ENCODE results near the gene S1PR5. TPM values are rescaled to one million over a fixed set of nuclear protein-coding genes. Genes with fewer than 3 reads are reported as not detected.
A peak's percentile ranks its signal among the peaks of the same experiment; 100 is the strongest.

The S1PR5 gene
- total and polyA plus RNA-seq, 10 of the 15 experiments (the other 5 are each of a cell fraction or from before 2014, with no cell fraction given): 0.04 TPM; not detected in 9

DNA sequence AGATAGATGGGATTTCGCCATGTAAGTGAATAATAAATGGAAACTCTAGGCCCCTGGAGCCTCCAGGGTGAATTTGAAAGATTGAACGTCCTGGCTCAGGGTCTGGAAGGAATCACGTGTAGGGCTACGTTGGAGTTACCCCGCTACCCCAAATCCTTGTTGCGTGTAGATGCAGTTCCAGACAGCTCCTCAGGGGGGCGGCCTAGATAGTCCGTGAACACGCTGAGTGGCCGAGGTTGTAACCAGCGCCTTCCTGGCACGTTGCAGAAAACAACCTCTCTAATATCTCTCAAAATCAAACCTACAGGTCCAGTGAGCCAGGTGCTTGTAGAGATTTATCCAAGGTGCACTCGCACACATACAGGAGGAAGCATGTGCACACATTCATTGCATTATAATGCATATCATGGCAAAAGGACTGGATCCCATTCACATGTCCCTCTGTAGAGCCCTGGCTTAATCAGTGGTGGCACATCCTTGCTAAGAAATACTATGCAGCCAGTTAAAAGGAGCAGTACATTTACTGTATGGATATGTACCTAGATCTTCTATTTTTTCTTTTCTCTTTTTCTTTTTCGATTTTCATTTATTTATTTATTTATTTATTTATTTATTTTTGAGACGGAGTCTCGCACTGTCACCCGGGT is 11.5 kb downstream of the S1PR5 start:
- H3K4me2 ChIP-seq (ENCODE audit: control insufficient read depth, insufficient read depth): no peak overlapping the region
- no peak overlapping the region for H3K27ac ChIP-seq (ENCODE audit: control insufficient read depth, insufficient read depth)
- H3K79me2 ChIP-seq (ENCODE audit: control insufficient read depth, insufficient read depth, low read length): peaks cover 19% of the 10 kb centered on the region
- ATAC-seq: 0 out of 3 replicates have a peak, but pooled peaks have one; percentile 3
- RAD21 ChIA-PET (ENCODE audit: unreplicated experiment): interaction anchor here (1.0 kb wide), 1 partner anchor 62 kb away, joined by 3 read pairs; no protein-coding TSS in a partner anchor
- SMC1A ChIA-PET (ENCODE audit: uncharacterized antibody, unreplicated experiment): no interaction called here
- WGBS (ENCODE audit: insufficient coverage, insufficient replicate concordance, low lambda C conversion rate, missing lambda C conversion rate): 39% methylated on average over 17 of the region's 17 CpGs
- no TSS peak for BruUV-seq (replicated peaks)
- no peak overlapping the region for H2AFZ ChIP-seq (ENCODE audit: control insufficient read depth, low read depth, low read length)
- H4K20me1 ChIP-seq (ENCODE audit: control insufficient read depth, insufficient read depth): no peaks in the 10 kb centered on the region
- H3K9ac ChIP-seq (ENCODE audit: control insufficient read depth, insufficient read depth, low read length): no peak overlapping the region
- CTCF ChIA-PET: interaction anchor here (0.6 to 2.0 kb wide), 12 partner anchors 12 to 196 kb away, joined by 3 to 9 read pairs (median 4); partner anchors contain the start of genes QTRT1 and S1PR5
- POLR2A ChIA-PET: interaction anchor here (0.6 kb wide), 2 partner anchors 70 to 93 kb away, joined by 3 read pairs; no protein-coding TSS in a partner anchor
- no peak for DNase-seq (ENCODE audit: low read depth, low spot score)
- peak; percentile 27 for FAIRE-seq
- no peak overlapping the region for H3K4me3 ChIP-seq
- no peaks in the 10 kb centered on the region; a peak in 1 of 4 replicates for H3K27me3 ChIP-seq (replicated peaks in 1 of 2; ENCODE audit: control insufficient read depth in 2 of 2, insufficient read depth in 2 of 2, low read length in 1 of 2)
- in situ Hi-C loops (cut with MboI): no loop called here
- intact Hi-C loops (cut with micrococcal nuclease; ENCODE audit: unreplicated experiment): loop anchor here (10.0 kb wide), 1 partner anchor 101 kb away; the partner anchor contains the start of gene CDC37
- H3K9me3 ChIP-seq (replicated peaks; ENCODE audit: control insufficient read depth, insufficient read depth, low read length): no peaks in the 10 kb centered on the region
- H3K36me3 ChIP-seq (ENCODE audit: control insufficient read depth in 2 of 2, insufficient read depth in 2 of 2, low read length in 1 of 2): no peaks in the 10 kb centered on the region
- H3K4me1 ChIP-seq (ENCODE audit: control insufficient read depth, insufficient read depth, low read length): peaks cover 16% of the 10 kb centered on the region
- TF ChIP-seq SRF (IDR thresholded peaks at IDR 0.05; ENCODE audit: low read depth in 2 of 2, low read length in 2 of 2): no peak
- TF ChIP-seq POLR2AphosphoS2 (IDR thresholded peaks at IDR 0.05; ENCODE audit: low read depth, low read length): no peak
- TF ChIP-seq YY1 (IDR thresholded peaks at IDR 0.05; ENCODE audit: low read depth, low read length): 0 out of 2 replicates have a peak, but pooled peaks have one; percentile 16
- TF ChIP-seq PML (IDR thresholded peaks at IDR 0.05; ENCODE audit: low read length): no peak
- no peak for TF ChIP-seq GABPA (IDR thresholded peaks at IDR 0.05; ENCODE audit: low read depth)
- TF ChIP-seq, protein P1, sequence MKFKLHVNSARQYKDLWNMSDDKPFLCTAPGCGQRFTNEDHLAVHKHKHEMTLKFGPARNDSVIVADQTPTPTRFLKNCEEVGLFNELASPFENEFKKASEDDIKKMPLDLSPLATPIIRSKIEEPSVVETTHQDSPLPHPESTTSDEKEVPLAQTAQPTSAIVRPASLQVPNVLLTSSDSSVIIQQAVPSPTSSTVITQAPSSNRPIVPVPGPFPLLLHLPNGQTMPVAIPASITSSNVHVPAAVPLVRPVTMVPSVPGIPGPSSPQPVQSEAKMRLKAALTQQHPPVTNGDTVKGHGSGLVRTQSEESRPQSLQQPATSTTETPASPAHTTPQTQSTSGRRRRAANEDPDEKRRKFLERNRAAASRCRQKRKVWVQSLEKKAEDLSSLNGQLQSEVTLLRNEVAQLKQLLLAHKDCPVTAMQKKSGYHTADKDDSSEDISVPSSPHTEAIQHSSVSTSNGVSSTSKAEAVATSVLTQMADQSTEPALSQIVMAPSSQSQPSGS (IDR thresholded peaks at IDR 0.05; ENCODE audit: low read length): no peak
- TF ChIP-seq MYC (IDR thresholded peaks at IDR 0.05; ENCODE audit: insufficient read depth, insufficient read length, insufficient replicate concordance, low read length, severe bottlenecking): peak; percentile 27
- TF ChIP-seq ZNF24 (IDR thresholded peaks at IDR 0.05): no peak
- TF ChIP-seq KLF5 (IDR thresholded peaks at IDR 0.05; ENCODE audit: partially characterized antibody): no peak
- TF ChIP-seq EP300 (IDR thresholded peaks at IDR 0.05; ENCODE audit: borderline replicate concordance in 1 of 2, control insufficient read depth in 1 of 2, low read depth in 2 of 2, low read length in 2 of 2): no peak
- TF ChIP-seq, protein P2, sequence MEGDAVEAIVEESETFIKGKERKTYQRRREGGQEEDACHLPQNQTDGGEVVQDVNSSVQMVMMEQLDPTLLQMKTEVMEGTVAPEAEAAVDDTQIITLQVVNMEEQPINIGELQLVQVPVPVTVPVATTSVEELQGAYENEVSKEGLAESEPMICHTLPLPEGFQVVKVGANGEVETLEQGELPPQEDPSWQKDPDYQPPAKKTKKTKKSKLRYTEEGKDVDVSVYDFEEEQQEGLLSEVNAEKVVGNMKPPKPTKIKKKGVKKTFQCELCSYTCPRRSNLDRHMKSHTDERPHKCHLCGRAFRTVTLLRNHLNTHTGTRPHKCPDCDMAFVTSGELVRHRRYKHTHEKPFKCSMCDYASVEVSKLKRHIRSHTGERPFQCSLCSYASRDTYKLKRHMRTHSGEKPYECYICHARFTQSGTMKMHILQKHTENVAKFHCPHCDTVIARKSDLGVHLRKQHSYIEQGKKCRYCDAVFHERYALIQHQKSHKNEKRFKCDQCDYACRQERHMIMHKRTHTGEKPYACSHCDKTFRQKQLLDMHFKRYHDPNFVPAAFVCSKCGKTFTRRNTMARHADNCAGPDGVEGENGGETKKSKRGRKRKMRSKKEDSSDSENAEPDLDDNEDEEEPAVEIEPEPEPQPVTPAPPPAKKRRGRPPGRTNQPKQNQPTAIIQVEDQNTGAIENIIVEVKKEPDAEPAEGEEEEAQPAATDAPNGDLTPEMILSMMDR (IDR thresholded peaks at IDR 0.05 in 2 of 3, conservative IDR thresholded peaks at IDR 0.05 in 1 of 3; ENCODE audit: control insufficient read depth in 2 of 3, extremely low read depth in 1 of 3, insufficient read depth in 1 of 3, low read depth in 3 of 3, low read length in 3 of 3): peak; percentile 65 to 84 (median 83)
- no peak for TF ChIP-seq HDAC2 (IDR thresholded peaks at IDR 0.05)
- TF ChIP-seq ZZZ3 (IDR thresholded peaks at IDR 0.05; ENCODE audit: control insufficient read depth, insufficient read length, low read depth): no peak
- TF ChIP-seq, protein P3, sequence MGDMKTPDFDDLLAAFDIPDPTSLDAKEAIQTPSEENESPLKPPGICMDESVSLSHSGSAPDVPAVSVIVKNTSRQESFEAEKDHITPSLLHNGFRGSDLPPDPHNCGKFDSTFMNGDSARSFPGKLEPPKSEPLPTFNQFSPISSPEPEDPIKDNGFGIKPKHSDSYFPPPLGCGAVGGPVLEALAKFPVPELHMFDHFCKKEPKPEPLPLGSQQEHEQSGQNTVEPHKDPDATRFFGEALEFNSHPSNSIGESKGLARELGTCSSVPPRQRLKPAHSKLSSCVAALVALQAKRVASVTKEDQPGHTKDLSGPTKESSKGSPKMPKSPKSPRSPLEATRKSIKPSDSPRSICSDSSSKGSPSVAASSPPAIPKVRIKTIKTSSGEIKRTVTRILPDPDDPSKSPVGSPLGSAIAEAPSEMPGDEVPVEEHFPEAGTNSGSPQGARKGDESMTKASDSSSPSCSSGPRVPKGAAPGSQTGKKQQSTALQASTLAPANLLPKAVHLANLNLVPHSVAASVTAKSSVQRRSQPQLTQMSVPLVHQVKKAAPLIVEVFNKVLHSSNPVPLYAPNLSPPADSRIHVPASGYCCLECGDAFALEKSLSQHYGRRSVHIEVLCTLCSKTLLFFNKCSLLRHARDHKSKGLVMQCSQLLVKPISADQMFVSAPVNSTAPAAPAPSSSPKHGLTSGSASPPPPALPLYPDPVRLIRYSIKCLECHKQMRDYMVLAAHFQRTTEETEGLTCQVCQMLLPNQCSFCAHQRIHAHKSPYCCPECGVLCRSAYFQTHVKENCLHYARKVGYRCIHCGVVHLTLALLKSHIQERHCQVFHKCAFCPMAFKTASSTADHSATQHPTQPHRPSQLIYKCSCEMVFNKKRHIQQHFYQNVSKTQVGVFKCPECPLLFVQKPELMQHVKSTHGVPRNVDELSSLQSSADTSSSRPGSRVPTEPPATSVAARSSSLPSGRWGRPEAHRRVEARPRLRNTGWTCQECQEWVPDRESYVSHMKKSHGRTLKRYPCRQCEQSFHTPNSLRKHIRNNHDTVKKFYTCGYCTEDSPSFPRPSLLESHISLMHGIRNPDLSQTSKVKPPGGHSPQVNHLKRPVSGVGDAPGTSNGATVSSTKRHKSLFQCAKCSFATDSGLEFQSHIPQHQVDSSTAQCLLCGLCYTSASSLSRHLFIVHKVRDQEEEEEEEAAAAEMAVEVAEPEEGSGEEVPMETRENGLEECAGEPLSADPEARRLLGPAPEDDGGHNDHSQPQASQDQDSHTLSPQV (IDR thresholded peaks at IDR 0.05): no peak

Measured in GM12878 (cell line).